ELR (cell line): ENCODE data around the gene WEE2.
"Not testable (repeated sequence)": the region's sequence is repeated elsewhere in the genome, so short reads cannot be mapped to it uniquely, and the experiment has no call there.

Experiments
- DNase-seq: peaks from one replicate; pipeline ENCODE4 v3.0.0-alpha.2; 2015; ENCODE audit warnings: low read depth

WEE2 gene

DNA sequence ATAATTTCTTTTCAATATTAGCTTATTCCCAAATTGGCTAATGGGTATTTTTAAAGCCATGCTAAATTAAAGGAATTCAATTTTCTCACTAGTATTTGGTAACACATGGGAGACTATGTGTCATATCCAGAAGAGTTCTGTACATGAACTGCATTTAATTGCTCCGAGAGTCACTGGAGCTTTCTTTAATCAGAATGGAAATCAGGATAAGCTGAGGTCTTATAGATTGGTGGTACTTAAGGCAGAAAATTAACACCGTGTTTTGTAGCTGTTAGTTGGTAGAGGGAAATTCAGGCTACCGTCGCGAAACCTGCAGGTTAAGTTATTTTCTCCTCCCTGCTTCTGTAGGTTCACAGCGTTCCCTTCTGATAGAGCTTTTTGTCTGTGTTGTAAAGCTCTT lies at the start of gene WEE2:
Gene WEE2, plus strand, starts transcription at position 3 of the 400 bp plus-strand sequence. CDS start 406 bp downstream, outside the sequence.
- DNase-seq = no peak

DNA sequence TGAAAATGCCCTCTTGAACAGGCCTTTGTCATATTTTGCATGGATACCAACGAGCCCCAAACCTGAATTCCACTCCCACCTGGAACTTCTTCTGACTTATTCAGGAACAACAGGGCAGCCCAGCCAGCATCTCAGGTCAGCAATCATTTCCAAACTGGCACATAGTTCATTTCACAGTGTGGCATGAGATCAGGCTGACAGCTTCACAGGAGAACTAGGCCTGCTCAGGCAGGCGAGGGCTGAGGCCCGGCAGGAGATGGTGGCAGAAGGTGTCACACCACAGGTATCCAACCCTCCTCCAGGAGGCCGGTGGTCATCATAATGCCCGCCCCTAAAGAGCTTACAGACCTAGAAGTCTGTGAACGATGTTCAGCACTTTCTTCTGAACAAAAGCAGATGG lies 48.7 kb upstream of the WEE2 start:
- DNase-seq = no peak

- DNase-seq = no peak
Observed at GRCh38 chr7:141660259-141660658, 47.9 kb upstream of the WEE2 start.

GRCh38 chr7:141663081-141663849 lies 44.9 kb upstream of the WEE2 start:
- no peak for DNase-seq

GRCh38 chr7:141664450-141664849 lies 43.7 kb upstream of the WEE2 start:
- DNase-seq = no peak

DNA sequence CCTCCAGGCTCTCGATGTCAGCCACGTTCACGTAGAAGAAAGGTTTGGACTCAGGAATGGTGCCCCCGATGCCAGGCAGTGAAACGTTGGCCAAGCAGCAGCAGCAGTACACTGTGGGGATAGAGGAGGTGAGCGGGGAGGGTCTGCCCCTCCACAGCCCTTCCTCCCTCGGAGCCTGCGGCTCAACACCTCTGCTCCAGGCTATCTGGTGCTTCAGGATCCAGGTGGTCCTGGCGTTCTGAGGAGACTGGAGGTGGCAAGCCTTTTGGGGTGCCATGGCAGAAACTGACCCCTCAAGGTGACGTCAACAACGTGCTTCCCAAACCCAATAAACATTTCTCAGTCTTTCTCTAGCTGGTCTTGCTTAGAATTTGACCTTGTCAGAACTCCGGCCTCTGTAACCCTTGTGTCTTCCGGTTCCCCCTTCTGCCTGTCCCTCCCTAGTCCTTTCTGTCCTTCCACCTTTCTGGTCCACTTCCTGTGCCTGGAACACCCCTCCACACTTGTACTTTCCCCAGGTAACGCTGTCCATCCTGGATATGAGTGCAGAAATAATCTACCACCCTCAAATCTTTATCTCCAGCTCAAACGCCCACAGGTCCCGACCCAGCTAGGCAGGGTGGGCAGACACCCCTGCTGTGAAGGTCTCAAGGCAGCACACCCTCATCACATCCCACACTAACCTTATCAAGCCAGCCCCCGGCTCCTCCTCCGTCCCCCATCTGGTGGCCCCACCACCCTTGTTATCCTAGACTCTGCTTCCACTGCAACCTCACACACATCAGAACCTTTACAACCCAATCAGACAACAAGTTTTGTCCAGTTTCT lies 42.7 kb upstream of the WEE2 start:
- DNase-seq = no peak

DNA sequence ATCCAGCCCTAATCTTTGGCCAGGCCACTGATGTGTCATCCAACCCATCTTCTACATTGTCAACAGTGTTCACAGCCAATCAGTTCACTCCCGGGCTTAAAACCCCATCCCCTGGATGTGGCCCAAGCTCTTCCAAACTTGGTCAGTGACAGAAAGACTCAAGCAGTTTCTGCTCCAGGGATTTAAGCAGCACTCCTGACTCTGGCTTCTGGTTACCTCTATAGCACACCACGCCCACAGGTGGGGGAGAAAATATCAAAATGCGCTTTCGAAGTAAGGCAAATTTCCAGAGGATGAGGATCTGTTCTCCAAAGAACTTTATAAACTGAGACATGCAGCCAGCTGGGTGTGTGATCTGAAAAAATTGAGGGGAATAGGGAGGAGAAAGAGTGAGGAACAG lies 42.1 kb upstream of the WEE2 start:
- DNase-seq = no peak

- DNase-seq = no peak
Observed at GRCh38 chr7:141668853-141669252, 39.3 kb upstream of the WEE2 start.

DNA sequence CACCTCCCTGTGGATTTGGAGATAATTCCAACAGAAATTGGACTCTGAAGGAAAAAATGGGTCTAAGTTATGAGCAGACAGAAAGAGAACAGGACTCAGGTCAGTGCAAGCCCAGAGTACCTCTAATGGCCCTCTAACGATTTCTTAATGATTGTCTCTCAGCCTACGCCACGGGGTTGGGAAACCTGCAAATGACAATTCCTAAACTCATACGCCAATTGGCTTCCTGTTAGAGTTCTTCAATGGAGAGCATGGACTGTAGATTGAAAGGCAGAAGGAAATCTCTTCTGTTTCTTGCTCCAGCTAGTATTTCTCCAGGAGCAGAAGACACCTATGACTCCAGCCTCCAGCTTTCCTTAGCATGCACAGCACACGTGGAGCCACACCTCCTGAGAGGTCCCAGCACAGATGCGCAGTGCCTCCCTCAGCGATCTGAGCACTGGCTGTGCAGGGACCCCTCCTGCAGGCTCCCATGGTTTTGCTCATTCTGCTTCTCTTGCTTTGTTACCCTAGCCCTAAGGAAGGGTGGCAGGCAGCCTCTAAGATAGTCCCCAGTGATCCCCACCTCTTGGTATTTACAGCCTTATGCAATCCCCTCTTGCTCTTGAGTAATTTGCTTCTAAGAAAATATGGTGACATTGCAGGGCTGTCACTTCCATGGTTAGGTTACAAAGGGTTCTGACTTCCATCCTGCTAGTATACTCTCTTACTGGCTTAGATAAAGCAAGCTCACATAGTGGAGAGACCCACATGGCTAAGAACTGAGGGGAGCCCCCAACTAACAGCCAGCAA lies 36.3 kb upstream of the WEE2 start:
- no peak for DNase-seq

GRCh38 chr7:141673346-141673745 lies 34.8 kb upstream of the WEE2 start:
- DNase-seq = no peak

DNA sequence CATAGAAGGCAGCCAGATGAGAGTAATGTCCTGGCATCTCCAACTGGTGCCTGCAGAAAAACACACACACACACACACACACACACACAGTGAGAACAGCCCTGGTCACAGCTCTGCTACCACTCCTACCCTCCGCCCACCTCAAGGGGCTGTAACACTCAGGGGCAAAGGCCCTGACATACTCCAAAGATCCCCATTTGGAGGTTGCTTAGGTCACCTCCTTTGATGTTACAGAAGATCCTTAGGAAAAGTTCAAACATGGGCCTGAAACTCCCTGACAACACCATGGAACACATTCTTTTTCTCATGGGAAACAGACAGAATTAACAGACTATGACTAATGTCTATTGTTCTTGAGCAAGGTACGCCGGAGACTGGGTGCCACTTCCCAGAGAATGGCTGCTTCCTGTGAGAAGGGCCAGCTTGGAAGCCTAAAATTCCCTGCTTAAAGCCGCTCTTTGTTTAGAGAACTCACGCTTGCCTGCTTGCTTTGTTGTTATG lies 33.9 kb upstream of the WEE2 start:
- DNase-seq = no peak

DNA sequence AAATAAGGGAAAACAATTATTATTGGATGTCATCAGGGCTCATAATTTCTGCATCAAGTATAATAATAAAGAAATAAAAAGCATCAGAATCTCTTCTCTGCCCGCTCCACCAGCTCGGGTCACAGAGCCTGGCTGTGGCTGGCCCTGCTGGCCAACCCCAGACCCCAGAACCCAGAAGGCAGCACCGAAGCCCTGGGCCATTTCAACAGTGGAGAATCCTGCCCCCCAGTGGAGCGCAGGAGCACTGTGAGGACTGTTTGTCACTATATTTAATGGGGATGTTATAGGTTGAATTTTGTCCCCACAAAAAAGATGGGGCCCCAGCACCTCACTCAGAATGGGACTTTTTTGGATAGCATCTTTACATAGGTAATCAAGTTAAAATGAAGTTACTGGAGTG lies 33.5 kb upstream of the WEE2 start:
- DNase-seq = no peak

- no peak for DNase-seq
Observed at GRCh38 chr7:141675436-141676215, 32.5 kb upstream of the WEE2 start.

GRCh38 chr7:141676618-141677017 lies 31.5 kb upstream of the WEE2 start:
- DNase-seq = no peak

GRCh38 chr7:141679014-141679413 lies 29.1 kb upstream of the WEE2 start:
- DNase-seq = no peak

DNA sequence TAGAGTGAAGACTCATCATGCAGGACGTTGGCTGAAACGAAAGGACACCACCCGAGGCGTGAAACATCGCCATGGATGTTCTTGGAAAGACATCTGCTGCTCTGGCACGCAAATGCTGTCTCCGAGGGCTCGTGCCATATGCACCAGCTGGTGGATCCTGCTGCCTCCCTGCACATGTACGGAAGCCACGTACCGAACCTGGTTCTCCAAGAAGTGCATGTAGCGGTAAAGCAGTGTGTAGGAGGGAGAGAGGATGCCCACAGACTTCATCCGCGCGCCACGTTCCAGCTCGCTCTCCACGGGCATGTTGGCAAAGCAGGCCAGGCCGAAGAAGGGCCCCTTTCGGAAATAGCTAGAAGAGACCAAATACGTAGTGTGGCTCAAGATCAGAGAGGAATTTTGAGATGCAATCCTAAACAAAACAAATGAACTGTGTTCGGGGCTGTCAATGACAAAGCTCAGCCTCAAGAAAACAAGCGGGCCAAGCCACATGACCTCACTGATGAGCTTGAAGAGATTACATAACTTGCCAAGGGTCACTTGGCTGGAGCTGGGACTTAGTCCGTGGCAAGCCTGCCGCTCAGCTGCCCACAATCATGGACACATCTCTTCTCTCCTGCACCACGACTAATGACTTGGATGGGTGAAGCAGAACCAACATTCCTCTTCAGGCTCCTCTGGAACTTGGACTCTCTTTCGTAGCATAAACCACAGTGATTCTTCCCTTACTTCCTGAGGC lies 22.7 kb upstream of the WEE2 start:
- no peak for DNase-seq

GRCh38 chr7:141686074-141686473 lies 22.1 kb upstream of the WEE2 start:
- DNase-seq = no peak

GRCh38 chr7:141686670-141687069 lies 21.5 kb upstream of the WEE2 start:
- no peak for DNase-seq

DNA sequence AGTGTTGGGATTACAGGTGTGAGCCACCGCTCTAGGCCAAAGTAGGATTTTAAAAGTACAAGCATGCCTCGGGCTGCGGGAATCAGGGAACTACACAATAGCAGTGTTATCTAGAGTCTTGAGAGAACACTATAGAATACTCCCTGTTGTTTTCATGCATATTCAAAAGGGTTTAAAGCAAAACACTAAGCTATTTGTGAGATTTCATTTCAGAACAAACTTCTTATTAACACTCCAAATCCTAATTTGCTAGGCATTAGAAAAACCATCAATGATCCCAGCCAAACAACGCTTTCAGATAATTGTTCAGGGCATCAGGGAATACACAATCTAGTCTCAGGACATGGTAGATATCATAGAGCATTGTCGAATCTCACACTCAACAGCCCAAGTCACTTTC lies 20.1 kb upstream of the WEE2 start:
- no peak for DNase-seq

DNA sequence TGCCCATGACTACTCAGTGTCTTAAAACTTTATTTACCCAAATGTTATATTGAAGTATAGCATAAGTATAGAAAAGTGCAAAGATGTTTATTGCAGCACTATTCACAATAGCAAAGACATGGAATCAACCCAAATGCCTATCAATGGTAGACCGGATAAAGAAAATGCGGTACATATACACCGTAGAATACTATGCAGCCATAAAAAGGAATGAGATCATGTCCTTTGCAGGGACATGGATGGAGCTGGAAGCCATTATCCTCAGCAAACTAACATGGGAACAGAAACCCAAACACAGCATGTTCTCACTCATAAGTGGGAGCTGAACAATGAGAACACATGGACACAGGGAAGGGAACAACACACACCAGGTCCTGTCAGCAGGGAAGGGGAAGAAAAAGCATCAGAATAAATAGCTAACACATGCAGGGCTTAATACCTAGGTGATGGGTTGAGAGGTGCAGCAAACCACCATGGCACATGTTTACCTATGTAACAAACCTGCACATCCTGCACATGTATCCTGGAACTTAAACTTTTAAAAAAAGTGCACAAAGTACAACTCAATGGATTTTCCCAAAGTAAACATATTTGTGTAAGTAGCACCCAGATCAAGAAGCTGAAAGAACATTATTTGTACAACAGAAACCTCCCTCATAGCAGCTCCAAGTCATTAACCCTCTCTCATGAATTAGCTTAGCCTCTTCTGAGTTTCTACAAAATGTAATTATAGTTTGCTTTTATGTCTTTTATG lies 18.9 kb upstream of the WEE2 start:
- not testable (repeated sequence) for DNase-seq
